Measurements from ENCODE around the gene GTF2F1.
"Not testable (repeated sequence)": the region's sequence is repeated elsewhere in the genome, so short reads cannot be mapped to it uniquely, and the experiment has no call there.

Gene GTF2F1, protein sequence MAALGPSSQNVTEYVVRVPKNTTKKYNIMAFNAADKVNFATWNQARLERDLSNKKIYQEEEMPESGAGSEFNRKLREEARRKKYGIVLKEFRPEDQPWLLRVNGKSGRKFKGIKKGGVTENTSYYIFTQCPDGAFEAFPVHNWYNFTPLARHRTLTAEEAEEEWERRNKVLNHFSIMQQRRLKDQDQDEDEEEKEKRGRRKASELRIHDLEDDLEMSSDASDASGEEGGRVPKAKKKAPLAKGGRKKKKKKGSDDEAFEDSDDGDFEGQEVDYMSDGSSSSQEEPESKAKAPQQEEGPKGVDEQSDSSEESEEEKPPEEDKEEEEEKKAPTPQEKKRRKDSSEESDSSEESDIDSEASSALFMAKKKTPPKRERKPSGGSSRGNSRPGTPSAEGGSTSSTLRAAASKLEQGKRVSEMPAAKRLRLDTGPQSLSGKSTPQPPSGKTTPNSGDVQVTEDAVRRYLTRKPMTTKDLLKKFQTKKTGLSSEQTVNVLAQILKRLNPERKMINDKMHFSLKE

GRCh38 chr19:6393074-6393982, at the start of gene GTF2F1:
Gene GTF2F1 (minus strand): TSS chr19:6393164. CDS start chr19:6392995, 169 bp downstream.
- peak; percentile 93 for DNase-seq

GRCh38 chr19:6442087-6442688, 49.2 kb upstream of the GTF2F1 start:
- DNase-seq = no peak

DNA sequence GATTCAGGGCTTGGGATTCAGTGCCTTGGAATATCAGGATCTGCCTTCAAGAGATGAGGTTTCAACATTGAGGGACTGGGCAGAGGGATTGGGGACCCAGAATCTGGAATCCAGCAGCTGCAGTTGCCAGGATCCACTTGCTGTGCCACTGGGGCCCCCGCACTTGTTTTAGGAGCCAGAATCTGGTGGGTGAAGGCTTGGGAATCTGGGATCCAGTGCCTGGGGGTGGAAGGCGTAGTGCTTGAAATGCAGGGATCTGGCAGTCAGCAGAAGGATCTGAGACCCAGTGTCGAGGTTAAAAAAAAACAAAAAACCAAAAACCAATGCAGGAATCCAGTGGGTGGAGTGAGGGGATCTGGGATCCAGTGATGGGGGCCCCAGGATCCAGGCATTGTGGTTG, 47.9 kb upstream of the GTF2F1 start:
- DNase-seq = no peak

GRCh38 chr19:6439743-6440142, 46.8 kb upstream of the GTF2F1 start:
- DNase-seq = no peak

DNA sequence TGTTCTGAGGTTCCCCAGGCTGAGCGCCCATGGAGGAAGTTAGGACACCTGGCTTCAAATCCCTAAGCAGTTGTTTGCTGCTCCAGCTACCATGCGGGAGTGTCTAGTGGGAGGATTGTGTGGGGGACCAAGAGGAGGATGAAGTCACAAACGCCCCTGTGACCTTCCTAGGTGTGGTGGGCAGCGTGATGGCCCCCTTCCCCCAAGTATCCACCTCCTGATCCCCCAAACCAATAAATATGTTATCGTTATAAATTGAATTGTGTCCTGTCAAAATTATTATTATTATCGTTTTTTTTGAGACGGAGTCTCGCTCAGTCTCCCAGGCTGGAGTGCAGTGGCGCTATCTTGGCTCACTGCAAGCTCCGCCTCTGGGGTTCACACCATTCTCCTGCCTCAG, 40.7 kb upstream of the GTF2F1 start, which contains the start of gene SLC25A41:
TSS of gene SLC25A41 (minus strand) at position 101 of the 400 bp plus-strand sequence. CDS start at position 31, 70 bp downstream.
- DNase-seq = no peak

- DNase-seq = no peak
These were observed 40.2 kb upstream of the GTF2F1 start for GRCh38 chr19:6433165-6433564.

- DNase-seq = no peak
These were observed 38.9 kb upstream of the GTF2F1 start for GRCh38 chr19:6431891-6432290.

DNA sequence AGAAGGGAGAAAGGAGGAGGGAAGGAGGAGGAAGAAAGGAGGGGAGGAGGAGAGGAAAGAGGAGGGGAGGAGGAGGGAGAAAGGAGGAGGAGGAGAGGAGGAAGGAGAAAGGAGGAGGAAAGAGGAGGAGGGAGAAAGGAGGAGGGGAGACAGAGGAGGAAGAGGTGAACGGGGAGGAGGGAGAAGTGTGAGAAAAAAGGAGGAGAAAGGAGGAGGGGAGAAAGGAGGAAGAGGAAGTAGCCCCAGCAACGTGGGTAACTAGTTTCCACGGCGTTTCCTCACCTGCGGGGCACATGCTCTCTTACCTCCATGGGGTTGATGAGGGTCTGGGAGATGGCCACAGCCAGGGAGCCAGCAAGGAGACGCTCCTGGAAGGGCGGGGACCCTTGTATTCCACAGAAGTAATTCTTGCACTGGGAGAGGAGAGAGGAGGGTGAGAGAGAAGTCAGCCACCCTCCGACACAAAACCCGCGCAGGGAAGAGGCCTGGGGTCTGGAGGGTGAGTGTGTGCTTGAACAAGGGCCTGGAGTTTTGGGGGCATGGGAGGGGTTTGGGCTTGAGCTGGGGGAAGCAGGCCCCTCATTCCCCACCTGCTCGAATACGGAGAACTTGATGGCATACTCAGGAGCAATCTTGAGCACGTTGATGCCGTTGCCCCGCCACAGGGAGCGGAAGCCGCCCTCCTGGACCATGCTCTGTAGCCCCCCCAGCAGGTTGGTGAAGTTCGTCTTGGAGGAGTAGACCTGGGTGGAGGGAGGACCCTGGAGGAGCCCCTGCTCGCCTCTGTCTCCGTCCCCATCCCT, 36.7 kb upstream of the GTF2F1 start:
- no peak for DNase-seq

DNA sequence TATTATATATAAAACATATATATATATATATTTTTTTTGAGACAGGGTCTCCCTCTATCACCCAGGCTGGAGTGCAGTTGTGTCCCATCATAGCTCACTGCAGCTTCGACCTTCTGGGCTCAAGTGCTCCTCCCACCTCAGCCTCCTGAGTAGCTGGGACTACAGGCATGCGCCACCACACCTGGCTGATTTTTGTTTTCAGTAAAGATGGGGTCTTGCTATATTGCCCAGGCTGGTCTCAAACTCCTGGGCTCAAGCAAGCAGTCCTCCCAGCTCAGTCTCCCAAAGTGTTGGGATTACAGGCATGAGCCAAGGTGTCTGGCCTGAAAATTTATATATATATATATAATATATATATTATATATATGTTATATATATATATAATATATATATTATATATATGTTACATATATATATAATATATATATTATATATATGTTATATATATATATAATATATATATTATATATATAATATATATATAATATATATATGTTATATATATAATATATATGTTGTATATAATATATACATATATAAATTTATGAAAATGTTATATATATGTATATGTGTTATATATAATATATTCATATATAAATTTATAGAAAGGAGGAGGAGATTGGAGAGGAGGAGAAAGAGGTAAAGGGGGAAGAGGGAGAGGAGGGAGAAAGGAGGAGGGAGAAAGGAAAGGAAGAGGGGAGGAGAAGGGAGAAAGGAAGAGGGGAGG, 35.9 kb upstream of the GTF2F1 start:
- not testable (repeated sequence) for DNase-seq

DNA sequence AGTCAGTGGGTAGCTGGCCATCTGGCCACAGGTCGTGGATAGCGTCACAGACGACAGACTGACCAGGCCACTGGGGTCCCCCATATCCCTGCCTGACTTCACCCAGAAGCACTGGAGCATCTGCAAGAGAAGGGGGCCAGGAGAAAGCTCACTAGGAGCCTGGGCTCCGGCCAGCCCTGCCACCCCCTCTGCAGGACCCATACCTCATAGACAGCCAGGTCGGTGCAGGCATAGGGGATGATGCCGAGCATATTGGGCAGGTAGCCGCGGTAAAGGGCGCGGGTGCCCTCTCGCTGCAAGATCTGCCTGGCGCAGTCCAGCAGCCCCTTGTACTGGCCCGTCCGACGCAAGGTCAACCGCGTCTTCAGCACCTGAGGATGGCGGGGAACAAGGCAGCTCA, 34.2 kb upstream of the GTF2F1 start:
- no peak for DNase-seq

GRCh38 chr19:6425732-6426620, 33.0 kb upstream of the GTF2F1 start:
- no peak for DNase-seq

GRCh38 chr19:6424939-6425731, 32.2 kb upstream of the GTF2F1 start:
- peak; percentile 99 for DNase-seq

DNA sequence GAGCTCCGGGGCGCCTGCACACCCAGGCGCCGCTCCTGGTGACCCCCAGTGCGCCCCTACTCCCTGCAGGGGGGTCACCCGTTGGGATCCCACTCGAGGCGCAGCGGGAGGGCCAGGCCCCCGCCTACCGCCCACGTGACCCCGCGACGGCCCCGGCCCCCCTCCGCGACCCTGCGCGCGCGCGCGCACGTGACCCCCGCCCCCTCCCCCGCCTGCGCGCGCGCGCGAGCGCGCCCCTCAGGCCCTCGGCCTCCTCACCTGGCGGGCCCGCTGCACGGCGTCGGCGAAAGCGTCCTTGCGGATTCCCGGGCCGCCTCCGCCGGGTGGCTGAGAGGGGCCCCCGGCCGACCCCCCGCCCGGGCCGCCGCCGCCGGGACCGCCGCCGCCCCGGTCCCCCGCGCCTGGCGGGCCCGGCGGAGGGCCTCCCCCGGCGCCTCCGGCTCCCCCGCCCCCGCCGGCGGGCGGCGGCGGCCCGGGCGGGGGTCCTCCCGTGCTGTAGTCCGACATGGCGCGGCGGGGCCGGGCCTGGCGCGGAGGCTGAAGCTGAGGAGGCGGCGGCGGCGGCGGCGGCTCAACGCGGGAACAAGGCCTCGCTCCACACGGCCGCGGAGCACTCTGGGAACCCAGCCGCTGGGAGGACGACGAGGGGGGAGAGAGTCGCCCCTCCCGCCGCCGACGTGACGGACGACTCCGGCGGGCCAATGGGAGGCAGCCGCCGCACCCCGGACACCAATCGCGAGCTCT, 31.4 kb upstream of the GTF2F1 start, which contains the start of gene KHSRP:
TSS of gene KHSRP (minus strand) at position 617 of the 744 bp plus-strand sequence. CDS start at position 507, 110 bp downstream.
- DNase-seq = no peak

GRCh38 chr19:6423499-6424194, 30.7 kb upstream of the GTF2F1 start:
- no peak for DNase-seq

GRCh38 chr19:6421075-6422014, 28.4 kb upstream of the GTF2F1 start:
- DNase-seq = no peak

GRCh38 chr19:6418562-6418932, 25.6 kb upstream of the GTF2F1 start:
- DNase-seq = no peak

Data from DMS79 treated with DMSO at 0.1 percent for 48 hours (cell line).